T-helper 9 cell (primary cell): Measurements from ENCODE around the gene EXTL2.
"Not testable (repeated sequence)": the region's sequence is repeated elsewhere in the genome, so short reads cannot be mapped to it uniquely, and the experiment has no call there.

Experiments used
- DNase-seq: peaks from one replicate; pipeline ENCODE4 v3.0.0-alpha.2; 2020

EXTL2 gene

GRCh38 chr1:100896481-100896982 is 1.9 kb upstream of the EXTL2 start:
- peak; percentile 48 for DNase-seq

- peak; percentile 98 for DNase-seq
Measured at GRCh38 chr1:100895540-100896480, 1.2 kb upstream of the EXTL2 start, which contains the start of gene SLC30A7. TSS of gene SLC30A7 (plus strand) at chr1:100896090. CDS start at chr1:100896263, 173 bp downstream.

GRCh38 chr1:100893718-100894117 is 924 bp downstream of the EXTL2 start:
- no peak for DNase-seq

- DNase-seq = no peak
Measured at GRCh38 chr1:100892554-100892953, 2.1 kb downstream of the EXTL2 start.

GRCh38 chr1:100891380-100891779 is 3.3 kb downstream of the EXTL2 start:
- no peak for DNase-seq

GRCh38 chr1:100889869-100890482 is 4.7 kb downstream of the EXTL2 start:
- DNase-seq = not testable (repeated sequence)

GRCh38 chr1:100889007-100889406 is 5.6 kb downstream of the EXTL2 start:
- DNase-seq = not testable (repeated sequence)

- no peak for DNase-seq
Measured at GRCh38 chr1:100883963-100884362, 10.7 kb downstream of the EXTL2 start.

- DNase-seq = no peak
Measured at GRCh38 chr1:100882698-100883097, 11.9 kb downstream of the EXTL2 start.

GRCh38 chr1:100881687-100882086 is 13.0 kb downstream of the EXTL2 start:
- no peak for DNase-seq

- no peak for DNase-seq
Measured at GRCh38 chr1:100879422-100879821, 15.2 kb downstream of the EXTL2 start.

GRCh38 chr1:100876291-100876690 is 18.4 kb downstream of the EXTL2 start:
- DNase-seq = no peak

GRCh38 chr1:100875228-100875627 is 19.4 kb downstream of the EXTL2 start:
- no peak for DNase-seq

- no peak for DNase-seq
Measured at GRCh38 chr1:100874433-100874832, 20.2 kb downstream of the EXTL2 start.

GRCh38 chr1:100869996-100870395 is 24.6 kb downstream of the EXTL2 start:
- DNase-seq = no peak

GRCh38 chr1:100868364-100868995 is 26.2 kb downstream of the EXTL2 start:
- no peak for DNase-seq

GRCh38 chr1:100866901-100867206 is 27.8 kb downstream of the EXTL2 start:
- DNase-seq = no peak

GRCh38 chr1:100866041-100866900 is 28.4 kb downstream of the EXTL2 start:
- DNase-seq = no peak

GRCh38 chr1:100862591-100862990 is 32.1 kb downstream of the EXTL2 start:
- no peak for DNase-seq

GRCh38 chr1:100861379-100861778 is 33.3 kb downstream of the EXTL2 start:
- no peak for DNase-seq

GRCh38 chr1:100860397-100860991 is 34.1 kb downstream of the EXTL2 start:
- DNase-seq = no peak

- DNase-seq = not testable (repeated sequence)
Measured at GRCh38 chr1:100855116-100855515, 39.5 kb downstream of the EXTL2 start.
